Measurements from ENCODE around the gene ANKIB1. TPM values are rescaled to one million over a fixed set of nuclear protein-coding genes. Genes with fewer than 3 reads are reported as not detected.
A peak's percentile ranks its signal among the peaks of the same experiment; 100 is the strongest.
"Not testable (repeated sequence)": the region's sequence is repeated elsewhere in the genome, so short reads cannot be mapped to it uniquely, and the experiment has no call there.

The ANKIB1 gene
- total RNA-seq, 8 experiments from 2014 or later, result 28.7 to 96.9 (median 49.8) TPM

DNA sequence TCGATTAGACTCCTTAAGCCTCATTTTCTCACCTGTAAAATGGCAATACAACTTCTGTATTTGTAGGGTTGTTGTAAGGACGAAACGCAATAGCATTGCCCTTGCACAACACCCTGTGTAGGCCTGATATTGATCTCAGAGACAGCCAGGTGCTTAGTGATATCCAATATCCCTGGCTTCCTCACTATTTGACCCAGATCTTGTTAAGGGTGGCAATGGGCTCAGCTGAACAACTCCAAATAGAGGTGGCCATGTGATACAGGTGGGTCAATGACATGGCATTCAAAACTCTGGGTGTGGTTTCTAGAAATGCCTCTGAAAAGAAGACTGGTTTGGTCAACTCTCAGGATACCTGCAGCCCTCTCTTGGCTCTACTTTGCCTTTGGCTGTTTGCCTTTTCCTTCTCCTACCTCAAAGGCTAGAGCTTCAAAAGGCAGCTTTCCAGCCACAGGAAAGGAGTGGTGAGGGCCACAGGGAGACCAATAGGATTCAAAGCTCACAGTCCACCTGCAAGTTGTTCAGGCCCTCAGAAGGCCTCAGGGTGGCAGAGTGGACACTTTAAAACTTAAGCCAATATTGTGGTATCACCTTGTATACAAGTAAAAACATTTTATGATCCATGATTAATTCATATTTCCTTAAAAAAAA is 186.6 kb downstream of the ANKIB1 start:
- ATAC-seq (replicated peaks in 6 of 8), result no peak
- H3K4me3 ChIP-seq, result no peak overlapping the region
- WGBS, 10 experiments, result 68 to 100% (median 83%) methylated on average over 1 to 3 of the region's 3 CpGs; no CpG with 5 or more reads in 1 of the 10 experiments
- in situ Hi-C loops (cut with MboI; ENCODE audit: low pct_unique_long_range_greater_than_20kb in 2 of 9, low sequenced_read_pairs in 9 of 9, unreplicated experiment in 9 of 9), result loop anchor here in 1 of 9 experiments (25.0 kb wide), 1 partner anchor 195 kb away; the partner anchor contains the start of genes ANKIB1 and KRIT1
- H3K27ac ChIP-seq, result no peak overlapping the region
- no peaks in the 10 kb centered on the region for H3K4me1 ChIP-seq (replicated peaks in 1 of 2)

GRCh38 chr7:92433019-92433418 is 187.2 kb downstream of the ANKIB1 start:
- H3K27ac ChIP-seq, result no peak overlapping the region
- H3K4me3 ChIP-seq, result no peak overlapping the region
- in situ Hi-C loops (cut with MboI; ENCODE audit: low pct_unique_long_range_greater_than_20kb in 2 of 9, low sequenced_read_pairs in 9 of 9, unreplicated experiment in 9 of 9), result loop anchor here in 1 of 9 experiments (25.0 kb wide), 1 partner anchor 196 kb away; the partner anchor contains the start of genes ANKIB1 and KRIT1
- H3K4me1 ChIP-seq (replicated peaks in 1 of 2), result no peaks in the 10 kb centered on the region
- no peak for ATAC-seq (replicated peaks in 6 of 8)
- WGBS, 10 experiments, result 74 to 100% (median 90%) methylated on average over 1 to 8 of the region's 8 CpGs

GRCh38 chr7:92435542-92435941 is 189.8 kb downstream of the ANKIB1 start:
- WGBS, 10 experiments, result 71 to 100% (median 100%) methylated on average over 2 of the region's 2 CpGs; no CpG with 5 or more reads in 5 of the 10 experiments
- in situ Hi-C loops (cut with MboI; ENCODE audit: low pct_unique_long_range_greater_than_20kb in 2 of 9, low sequenced_read_pairs in 9 of 9, unreplicated experiment in 9 of 9), result loop anchor here in 1 of 9 experiments (25.0 kb wide), 1 partner anchor 198 kb away; the partner anchor contains the start of genes ANKIB1 and KRIT1
- ATAC-seq (replicated peaks in 6 of 8), result no peak

GRCh38 chr7:92436612-92437445 is 191.1 kb downstream of the ANKIB1 start:
- WGBS, 10 experiments, result 35 to 77% (median 59%) methylated on average over 1 to 7 of the region's 7 CpGs
- Histone ChIP-seq H3K4me1 (replicated peaks in 1 of 2) (no peaks in the 10 kb centered on the region), H3K4me3 (no peak overlapping the region), H3K27ac (no peak overlapping the region)
- no peak for ATAC-seq (replicated peaks in 6 of 8)
- in situ Hi-C loops (cut with MboI; ENCODE audit: low pct_unique_long_range_greater_than_20kb in 2 of 9, low sequenced_read_pairs in 9 of 9, unreplicated experiment in 9 of 9), result loop anchor here in 1 of 9 experiments (25.0 kb wide), 1 partner anchor 200 kb away; the partner anchor contains the start of genes ANKIB1 and KRIT1

More at GRCh38 chr7:92435542-92435941, 189.8 kb downstream of the ANKIB1 start:
- H3K27ac ChIP-seq, result no peak overlapping the region
- no peak overlapping the region for H3K4me3 ChIP-seq
- H3K4me1 ChIP-seq (replicated peaks in 1 of 2), result no peaks in the 10 kb centered on the region

DNA sequence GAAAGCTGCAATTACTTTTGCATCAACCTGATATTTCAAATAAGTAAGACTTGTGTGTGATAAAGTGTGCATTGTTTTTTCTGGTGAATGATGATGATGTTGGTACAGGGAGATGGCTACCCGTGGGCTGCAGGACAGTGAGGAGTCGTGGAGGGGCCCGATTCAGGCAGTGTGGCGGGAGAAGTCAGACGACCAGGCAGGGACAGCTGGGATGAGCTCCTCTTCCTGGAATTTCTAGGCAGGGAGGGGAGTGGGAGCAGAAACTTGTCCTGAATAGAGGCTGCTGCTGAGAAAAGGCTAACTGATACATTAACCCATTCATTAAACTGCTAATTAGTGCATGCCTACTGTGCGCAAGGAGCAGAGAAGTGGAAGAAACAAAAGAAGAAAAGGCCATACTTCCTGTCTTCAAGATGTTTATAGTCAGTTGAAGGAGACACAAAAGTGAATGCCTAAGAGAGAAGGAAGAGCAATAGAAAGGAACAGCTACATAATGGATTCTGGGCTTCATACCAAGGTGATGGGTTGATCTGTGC is 192.2 kb downstream of the ANKIB1 start:
- H3K27ac ChIP-seq, result no peak overlapping the region
- in situ Hi-C loops (cut with MboI; ENCODE audit: low pct_unique_long_range_greater_than_20kb in 2 of 9, low sequenced_read_pairs in 9 of 9, unreplicated experiment in 9 of 9), result loop anchor here in 1 of 9 experiments (25.0 kb wide), 1 partner anchor 201 kb away; the partner anchor contains the start of genes ANKIB1 and KRIT1
- ATAC-seq (replicated peaks in 6 of 8), result no peak
- WGBS, 10 experiments, result 34 to 100% (median 79%) methylated on average over 1 to 4 of the region's 6 CpGs; no CpG with 5 or more reads in 2 of the 10 experiments
- no peak overlapping the region for H3K4me3 ChIP-seq
- no peaks in the 10 kb centered on the region for H3K4me1 ChIP-seq (replicated peaks in 1 of 2)

- ATAC-seq (replicated peaks in 6 of 8); H3K4me3 ChIP-seq; H3K4me1 ChIP-seq (replicated peaks in 1 of 2); H3K27ac ChIP-seq: not testable (repeated sequence)
- 0 to 100% (median 65%) methylated on average over 1 of the region's 2 CpGs; no CpG with 5 or more reads in 4 of the 10 experiments for WGBS, 10 experiments
- in situ Hi-C loops (cut with MboI; ENCODE audit: low pct_unique_long_range_greater_than_20kb in 2 of 9, low sequenced_read_pairs in 9 of 9, unreplicated experiment in 9 of 9), result loop anchor here in 1 of 9 experiments (25.0 kb wide), 1 partner anchor 205 kb away; the partner anchor contains the start of genes ANKIB1 and KRIT1
These were observed 196.9 kb downstream of the ANKIB1 start for GRCh38 chr7:92442720-92443119.

GRCh38 chr7:92446869-92447344 is 201.1 kb downstream of the ANKIB1 start:
- H3K4me3 ChIP-seq, result peak overlapping the region in 4 of 5 donors; percentile 65 to 99 (median 98)
- in situ Hi-C loops (cut with MboI; ENCODE audit: low pct_unique_long_range_greater_than_20kb in 2 of 9, low sequenced_read_pairs in 9 of 9, unreplicated experiment in 9 of 9), result loop anchor here in 1 of 9 experiments (25.0 kb wide), 1 partner anchor 210 kb away; the partner anchor contains the start of genes ANKIB1 and KRIT1
- WGBS, 10 experiments, result 0 to 100% (median 45%) methylated on average over 1 to 9 of the region's 21 CpGs; no CpG with 5 or more reads in 3 of the 10 experiments
- ATAC-seq (replicated peaks in 6 of 8), result peak in 1 of 8 experiments; percentile 2
- H3K4me1 ChIP-seq (replicated peaks in 1 of 2), result peaks cover 3 to 10% of the 10 kb centered on the region in 2 donors
- H3K27ac ChIP-seq, result no peak overlapping the region

- ATAC-seq (replicated peaks in 6 of 8), result peak; percentile 92 to 98 (median 97)
- WGBS, 10 experiments, result 0% methylated on average over 2 to 5 of the region's 87 CpGs; no CpG with 5 or more reads in 7 of the 10 experiments
- in situ Hi-C loops (cut with MboI; ENCODE audit: low pct_unique_long_range_greater_than_20kb in 2 of 9, low sequenced_read_pairs in 9 of 9, unreplicated experiment in 9 of 9), result loop anchor here in 1 of 9 experiments (25.0 kb wide), 1 partner anchor 210 kb away; the partner anchor contains the start of genes ANKIB1 and KRIT1
- Histone ChIP-seq H3K4me3 (peak within 1 kb of the TSS; percentile 65 to 99 (median 97)), H3K4me1 (replicated peaks in 1 of 2) (peaks cover 3 to 10% of the 10 kb centered on the region in 2 donors), H3K27ac (peak within 1 kb of the TSS; percentile 93 to 95)
These were observed 201.8 kb downstream of the ANKIB1 start, which contains the start of gene GATAD1 for GRCh38 chr7:92447345-92448204. Gene GATAD1 (plus strand): TSS chr7:92447482. CDS start chr7:92447730, 248 bp downstream.

- H3K4me1 ChIP-seq (replicated peaks in 1 of 2), result peaks cover 3 to 10% of the 10 kb centered on the region in 2 donors
- peak overlapping the region; percentile 93 to 95 for H3K27ac ChIP-seq
- peak overlapping the region; percentile 65 to 99 (median 97) for H3K4me3 ChIP-seq
- WGBS, 10 experiments, result 0 to 20% (median 2%) methylated on average over 1 to 10 of the region's 11 CpGs; no CpG with 5 or more reads in 1 of the 10 experiments
- ATAC-seq (replicated peaks in 6 of 8), result peak in 7 of 8 experiments; percentile 10 to 51 (median 25)
- in situ Hi-C loops (cut with MboI; ENCODE audit: low pct_unique_long_range_greater_than_20kb in 2 of 9, low sequenced_read_pairs in 9 of 9, unreplicated experiment in 9 of 9), result loop anchor here in 1 of 9 experiments (25.0 kb wide), 1 partner anchor 211 kb away; the partner anchor contains the start of genes ANKIB1 and KRIT1
These were observed 202.5 kb downstream of the ANKIB1 start for GRCh38 chr7:92448205-92448747.

Measured in motor neuron (in vitro differentiated cells).